ENCODE measurements around the gene TP53TG5.

- TF ChIP-seq, protein P1, sequence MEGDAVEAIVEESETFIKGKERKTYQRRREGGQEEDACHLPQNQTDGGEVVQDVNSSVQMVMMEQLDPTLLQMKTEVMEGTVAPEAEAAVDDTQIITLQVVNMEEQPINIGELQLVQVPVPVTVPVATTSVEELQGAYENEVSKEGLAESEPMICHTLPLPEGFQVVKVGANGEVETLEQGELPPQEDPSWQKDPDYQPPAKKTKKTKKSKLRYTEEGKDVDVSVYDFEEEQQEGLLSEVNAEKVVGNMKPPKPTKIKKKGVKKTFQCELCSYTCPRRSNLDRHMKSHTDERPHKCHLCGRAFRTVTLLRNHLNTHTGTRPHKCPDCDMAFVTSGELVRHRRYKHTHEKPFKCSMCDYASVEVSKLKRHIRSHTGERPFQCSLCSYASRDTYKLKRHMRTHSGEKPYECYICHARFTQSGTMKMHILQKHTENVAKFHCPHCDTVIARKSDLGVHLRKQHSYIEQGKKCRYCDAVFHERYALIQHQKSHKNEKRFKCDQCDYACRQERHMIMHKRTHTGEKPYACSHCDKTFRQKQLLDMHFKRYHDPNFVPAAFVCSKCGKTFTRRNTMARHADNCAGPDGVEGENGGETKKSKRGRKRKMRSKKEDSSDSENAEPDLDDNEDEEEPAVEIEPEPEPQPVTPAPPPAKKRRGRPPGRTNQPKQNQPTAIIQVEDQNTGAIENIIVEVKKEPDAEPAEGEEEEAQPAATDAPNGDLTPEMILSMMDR (IDR thresholded peaks at IDR 0.05; ENCODE audit: low read depth, low read length): no peak
- no peak for TF ChIP-seq EZH2phosphoT487 (IDR thresholded peaks at IDR 0.05; ENCODE audit: low read depth)
These were observed 32.8 kb downstream of the TP53TG5 start for GRCh38 chr20:45345104-45345936.
